HepG2 (cell line): Measurements from ENCODE around the gene PRKCE. TPM values are rescaled to one million over a fixed set of nuclear protein-coding genes. Genes with fewer than 3 reads are reported as not detected.

ENCODE experiments used
- ATAC-seq: fragments of 200-7000 bp; cut with Tn5 transposase; 3 replicates; pipeline ENCODE4 v1.9.1; 2020; ENCODE audit warnings: mild to moderate bottlenecking, moderate library complexity
- BruUV-seq: library from RNA; stranded (reverse); fragments of 400-500 nt; replicated peaks from 2 replicates; lab custom pipeline; 2021; lab: Mats Ljungman, UMichigan
- CTCF ChIA-PET: fragments of 300-600 bp; formaldehyde crosslinking; extraction: SDS; loops from one replicate; lab custom pipeline; 2021; ENCODE audit warnings: low total read pairs, inconsistent platforms, low intra/inter-chr PET ratio; lab: Yijun Ruan, JAX
- POLR2A ChIA-PET: fragments of 350-600 bp; sonication (Branson Sonifier 250); formaldehyde crosslinking; loops from one replicate; lab custom pipeline; 2020; ENCODE audit warnings: antibody characterized with exemption, inconsistent platforms; lab: Yijun Ruan, JAX
- DNase-seq: peaks from one replicate; pipeline ENCODE4 v3.0.0-alpha.2; 2015; ENCODE audit warnings: low spot score
- FAIRE-seq: peaks from 3 replicates; lab custom pipeline; 2011; peaks lifted over from hg19 to GRCh38; lab: Jason Lieb, UNC
- H2AFZ ChIP-seq: one replicate; pipeline ENCODE4 v1.6.1; 2011; ENCODE audit warnings: low read length, inconsistent platforms
- H3K27ac ChIP-seq: fragments of 300-600 bp; 3 replicates; pipeline ENCODE4 v1.8.0; 2011; ENCODE audit warnings: mixed run types, mild to moderate bottlenecking, mixed read lengths, low read length, inconsistent platforms; ENCODE audit not compliant: insufficient read depth; ENCODE audit errors: extremely low read length
- H3K27me3 ChIP-seq, 2 experiments: fragments of 200-600 bp in 1 of 2; 2 replicates in 1 of 2; 3 replicates in 1 of 2; pipeline versions ENCODE4 v1.6.0 to v1.8.0; 2011; ENCODE audit warnings: low read length in 2 of 2, mild to moderate bottlenecking in 2 of 2, moderate library complexity in 2 of 2, inconsistent platforms in 1 of 2; ENCODE audit not compliant: insufficient read depth in 2 of 2, control insufficient read depth in 1 of 2
- H3K36me3 ChIP-seq, 2 experiments: fragments of 200-600 bp in 1 of 2; replicated peaks in 1 of 2; 2 replicates in 1 of 2; 3 replicates in 1 of 2; pipeline versions ENCODE4 v1.5.1 to v1.8.0; 2011; ENCODE audit warnings: low read length in 2 of 2, inconsistent platforms in 1 of 2; ENCODE audit not compliant: insufficient read depth in 2 of 2, control insufficient read depth in 1 of 2
- H3K4me1 ChIP-seq: 2 replicates; pipeline ENCODE4 v1.5.1; 2012; ENCODE audit warnings: low read length, inconsistent platforms; ENCODE audit not compliant: insufficient read depth
- H3K4me2 ChIP-seq: 2 replicates; pipeline ENCODE4 v1.6.0; 2011; ENCODE audit warnings: low read depth, low read length, inconsistent platforms
- H3K4me3 ChIP-seq, 3 experiments: fragments of 200-600 bp in 1 of 3; sonication (generic), shearing (Covaris generic) in 1 of 3; replicated peaks in 1 of 3; 2 replicates each; pipeline ENCODE4 v1.5.1; 2011 to 2016; ENCODE audit warnings: low read length in 3 of 3, inconsistent platforms in 2 of 3, low read depth in 2 of 3, mild to moderate bottlenecking in 2 of 3, control low read depth in 1 of 3, mixed read lengths in 1 of 3; ENCODE audit not compliant: insufficient read depth in 1 of 3
- H3K79me2 ChIP-seq: one replicate; pipeline ENCODE4 v1.6.1; 2011; ENCODE audit warnings: low read length, inconsistent platforms; ENCODE audit not compliant: insufficient read depth
- H3K9ac ChIP-seq: 2 replicates; pipeline ENCODE4 v1.6.0; 2011; ENCODE audit warnings: mild to moderate bottlenecking, low read depth, low read length, inconsistent platforms; ENCODE audit not compliant: insufficient read depth
- H3K9me3 ChIP-seq: 2 replicates; pipeline ENCODE4 v1.5.1; 2012; ENCODE audit warnings: mild to moderate bottlenecking, low read length
- H4K20me1 ChIP-seq: 2 replicates; pipeline ENCODE4 v1.6.0; 2011; ENCODE audit warnings: inconsistent platforms, mild to moderate bottlenecking, low read length, moderate library complexity; ENCODE audit not compliant: insufficient read depth
- ASH2L ChIP-seq: fragments of 300-600, 200-600 bp; sonication (generic); IDR thresholded peaks from 2 replicates; pipeline ENCODE4 v1.7.0; 2017; ENCODE audit warnings: low read depth, mild to moderate bottlenecking, moderate library complexity, mixed read lengths, low read length; ENCODE audit not compliant: insufficient read length
- CHCHD3 ChIP-seq: sonication (generic); formaldehyde crosslinking; IDR thresholded peaks from 2 replicates; pipeline ENCODE4 v1.8.0; 2022; ENCODE audit warnings: mild to moderate bottlenecking, missing genetic modification reagents, moderate library complexity
- DNMT3B ChIP-seq: conservative IDR thresholded peaks from 2 replicates; pipeline ENCODE4 v1.6.1; 2016; ENCODE audit warnings: missing biosample characterization, control low read depth
- GATAD2A ChIP-seq: IDR thresholded peaks from 2 replicates; pipeline ENCODE4 v1.6.1; 2016
- GTF2F1 ChIP-seq: fragments of 150-350 bp; IDR thresholded peaks from 2 replicates; pipeline ENCODE4 v1.6.1; 2014; ENCODE audit warnings: low read length
- MIXL1 ChIP-seq: IDR thresholded peaks from 2 replicates; pipeline ENCODE4 v1.6.1; 2016
- PCBP1 ChIP-seq: fragments of 200-400 bp; formaldehyde crosslinking; IDR thresholded peaks from 2 replicates; pipeline ENCODE4 v1.6.1; 2017; ENCODE audit warnings: mild to moderate bottlenecking, low read depth, low read length, borderline replicate concordance
- PHF21A ChIP-seq: sonication (generic); formaldehyde crosslinking; IDR thresholded peaks from 2 replicates; pipeline ENCODE4 v1.5.0; 2020; ENCODE audit warnings: mild to moderate bottlenecking, missing genetic modification reagents
- SALL2 ChIP-seq: sonication (generic); formaldehyde crosslinking; IDR thresholded peaks from 2 replicates; pipeline ENCODE4 v1.8.1; 2023; ENCODE audit warnings: mild to moderate bottlenecking, missing genetic modification reagents, inconsistent platforms
- SRSF1 ChIP-seq: fragments of 200-400 bp; formaldehyde crosslinking; optimal IDR thresholded peaks from 2 replicates; pipeline ENCODE3; 2017; ENCODE audit warnings: mild to moderate bottlenecking, low read depth, low read length, moderate library complexity
- TOPORS ChIP-seq: sonication (generic); formaldehyde crosslinking; IDR thresholded peaks from 2 replicates; pipeline ENCODE4 v1.8.0; 2023; ENCODE audit warnings: mild to moderate bottlenecking, missing genetic modification reagents
- ZBTB33 ChIP-seq: sonication (generic); formaldehyde crosslinking; IDR thresholded peaks from 2 replicates; pipeline ENCODE4 v1.4.0; 2020; ENCODE audit warnings: missing genetic modification reagents
- ZFP91 ChIP-seq: sonication (generic); formaldehyde crosslinking; IDR thresholded peaks from 2 replicates; pipeline ENCODE4 v1.9.0; 2022; ENCODE audit warnings: missing genetic modification reagents, mild to moderate bottlenecking, borderline replicate concordance
- ZNF138 ChIP-seq: sonication (generic); formaldehyde crosslinking; IDR thresholded peaks from 2 replicates; pipeline ENCODE4 v1.5.0; 2020; ENCODE audit warnings: mild to moderate bottlenecking, low read depth, missing genetic modification reagents
- ZNF331 ChIP-seq: sonication (generic); formaldehyde crosslinking; IDR thresholded peaks from 2 replicates; pipeline ENCODE4 v1.4.0; 2020; ENCODE audit warnings: missing genetic modification reagents
- ZNF556 ChIP-seq: sonication (generic); formaldehyde crosslinking; IDR thresholded peaks from 2 replicates; pipeline ENCODE4 v1.4.0; 2020; ENCODE audit warnings: mild to moderate bottlenecking, missing genetic modification reagents, borderline replicate concordance
- ZNF589 ChIP-seq: sonication (generic); formaldehyde crosslinking; conservative IDR thresholded peaks from 2 replicates; pipeline ENCODE4 v1.8.0; 2022; ENCODE audit warnings: mild to moderate bottlenecking, moderate library complexity, missing genetic modification reagents
- ZNF597 ChIP-seq: sonication (generic); formaldehyde crosslinking; IDR thresholded peaks from 2 replicates; pipeline ENCODE4 v1.5.0; 2020; ENCODE audit warnings: missing genetic modification reagents
- ZNF790 ChIP-seq: sonication (generic); formaldehyde crosslinking; IDR thresholded peaks from 2 replicates; pipeline ENCODE4 v1.8.0; 2022; ENCODE audit warnings: missing genetic modification reagents, mild to moderate bottlenecking, borderline replicate concordance
- WGBS: methylation state at CpG from one replicate; pipeline ENCODE4 v1.1.6; 2017; ENCODE audit warnings: low lambda C conversion rate; 5-methylcytosine and 5-hydroxymethylcytosine counted together
- in situ Hi-C: cut with HindIII; loops from 2 replicates; pipeline ENCODE4 v1.10.0; 2017; ENCODE audit warnings: low pct_unique_long_range_greater_than_20kb; ENCODE audit not compliant: extremely low pct_ligation_motif_present
- intact Hi-C: fragments of 100-400 bp; cut with micrococcal nuclease; formaldehyde crosslinking; loops from one replicate; pipeline ENCODE4 v1.10.0; 2022; ENCODE audit not compliant: unreplicated experiment
- polyA plus RNA-seq, 8 experiments: library from polyadenylated mRNA; depleted of rRNA in 3 of 8; stranded (reverse) in 7 of 8; unstranded in 1 of 8; fragments of >200 nt; fragmentation: Illumina TruSeq in 4 of 8; extraction: Trizol in 4 of 8; gene quantifications; 2 replicates each; pipeline versions ENCODE4 v1.2.1 to v1.2.3, GENCODE V29; 2011 to 2016; ENCODE audit warnings: low read depth in 4 of 8, missing spikeins in 1 of 8, mixed read lengths in 1 of 8; ENCODE audit not compliant: insufficient read depth in 1 of 8
- total RNA-seq, 5 experiments: library from RNA; depleted of rRNA; stranded (reverse); fragments of >200 nt; fragmentation: Illumina TruSeq; extraction: Trizol; gene quantifications; 2 replicates each; pipeline ENCODE4 v1.2.3, GENCODE V29; 2016; ENCODE audit warnings: low read depth in 1 of 5

Gene PRKCE
- total and polyA plus RNA-seq, 2 of the 13 experiments (the other 11 are each of a cell fraction or from before 2014, with no cell fraction given) = 1.0 to 3.9 TPM

- in situ Hi-C loops = loop anchor here (5.0 kb wide), 2 partner anchors 127 to 287 kb away; no protein-coding TSS in a partner anchor
- Histone ChIP-seq H3K36me3 (no peaks in the 10 kb centered on the region), H3K4me2 (peak overlapping the region; percentile 94), H3K9me3 (no peaks in the 10 kb centered on the region), H2AFZ (no peak overlapping the region), H3K4me3 (peak overlapping the region; percentile 80 to 89 (median 82)), H3K27ac (peak overlapping the region; percentile 57), H3K9ac (peak overlapping the region; percentile 50), H3K27me3 (peaks cover 0 to 15% of the 10 kb centered on the region in 2 experiments; a peak in 2 of 5 replicates), H3K79me2 (no peaks in the 10 kb centered on the region), H4K20me1 (no peaks in the 10 kb centered on the region), H3K4me1 (peaks cover 36% of the 10 kb centered on the region)
- FAIRE-seq (peak; percentile 72), DNase-seq (peak; percentile 64), ATAC-seq (peak; percentile 61)
- CTCF ChIA-PET = interaction anchor here (1.6 kb wide), 1 partner anchor 129 kb away, joined by 5 read pairs; no protein-coding TSS in a partner anchor
- BruUV-seq = no TSS peak
- POLR2A ChIA-PET = interaction anchor here (0.9 to 1.5 kb wide), 7 partner anchors 9 to 342 kb away, joined by 3 to 6 read pairs (median 4); no protein-coding TSS in a partner anchor
- under 1% methylated on average over 52 of the region's 66 CpGs for WGBS
- intact Hi-C loops = loop anchor here (2.0 kb wide), 1 partner anchor 645 kb away; no protein-coding TSS in a partner anchor
- TF ChIP-seq ZNF138 (no peak), GATAD2A (0 out of 2 replicates have a peak, but pooled peaks have one; percentile 46), TOPORS (CRISPR knock-in tag) (no peak), MIXL1 (CRISPR knock-in tag) (peak; percentile 68; the same call in 1 of the 2 replicates), DNMT3B (CRISPR knock-in tag) (no peak), ZFP91 (CRISPR knock-in tag) (peak; percentile 53), SRSF1 (peak; percentile 74), ZNF556 (CRISPR knock-in tag) (no peak), ASH2L (peak; percentile 5), ZNF790 (CRISPR knock-in tag) (no peak), GTF2F1 (no peak), ZNF331 (0 out of 2 replicates have a peak, but pooled peaks have one; percentile 48), SALL2 (CRISPR knock-in tag) (no peak), PCBP1 (0 out of 2 replicates have a peak, but pooled peaks have one; percentile 22), ZBTB33 (CRISPR knock-in tag) (peak; percentile 10; the same call in 1 of the 2 replicates), ZNF597 (CRISPR knock-in tag) (no peak), CHCHD3 (CRISPR knock-in tag) (no peak), PHF21A (peak; percentile 83), ZNF589 (CRISPR knock-in tag) (no peak; the same call in none of the 2 replicates)
These were observed 1.3 kb upstream of the PRKCE start for GRCh38 chr2:45649858-45650811.
